Skeletal muscle tissue (tissue), 4 donors: ENCODE results near the gene ZNF496. TPM values are rescaled to one million over a fixed set of nuclear protein-coding genes. Genes with fewer than 3 reads are reported as not detected.
"Not testable (repeated sequence)": the region's sequence is repeated elsewhere in the genome, so short reads cannot be mapped to it uniquely, and the experiment has no call there.

Experiments used
- H3K27ac ChIP-seq: one replicate; pipeline ENCODE4 v1.7.0; 2013; ENCODE audit warnings: mild to moderate bottlenecking, low read depth, low read length, inconsistent platforms
- H3K27me3 ChIP-seq, 3 donors: one replicate each; pipeline ENCODE4 v1.7.0; 2013; ENCODE audit warnings: low read length in 3 of 3; ENCODE audit not compliant: control insufficient read depth in 3 of 3, insufficient read depth in 3 of 3
- H3K36me3 ChIP-seq, 3 donors: one replicate each; pipeline ENCODE4 v1.7.0; 2013; ENCODE audit warnings: low read length in 3 of 3; ENCODE audit not compliant: control insufficient read depth in 3 of 3, insufficient read depth in 3 of 3
- H3K4me1 ChIP-seq, 3 donors: one replicate each; pipeline ENCODE4 v1.7.0; 2013; ENCODE audit warnings: low read length in 3 of 3, mild to moderate bottlenecking in 3 of 3; ENCODE audit not compliant: control insufficient read depth in 3 of 3, insufficient read depth in 3 of 3
- H3K4me3 ChIP-seq, 3 donors: one replicate each; pipeline ENCODE4 v1.7.0; 2013; ENCODE audit warnings: low read length in 3 of 3
- H3K9ac ChIP-seq, 3 donors: one replicate each; pipeline ENCODE4 v1.7.0; 2013; ENCODE audit warnings: low read length in 3 of 3, mild to moderate bottlenecking in 3 of 3, moderate library complexity in 2 of 3, low read depth in 1 of 3
- H3K9me3 ChIP-seq, 3 donors: one replicate each; pipeline ENCODE4 v1.7.0; 2013; ENCODE audit warnings: low read length in 3 of 3; ENCODE audit not compliant: control insufficient read depth in 3 of 3
- total RNA-seq: library from RNA; depleted of rRNA; stranded (reverse); fragments of >200 nt; gene quantifications from one replicate; pipeline ENCODE4 v1.2.3, GENCODE V29; 2014
- donor health status: Osteomylitis.

Gene ZNF496
- total RNA-seq, 1 donor from 2014 or later, result 14.6 TPM

GRCh38 chr1:247368490-247369145, 37.0 kb upstream of the ZNF496 start:
- Histone ChIP-seq H3K4me1 (no peaks in the 10 kb centered on the region), H3K4me3 (no peak overlapping the region), H3K9me3 (no peaks in the 10 kb centered on the region), H3K36me3 (no peaks in the 10 kb centered on the region), H3K27ac (no peak overlapping the region), H3K9ac (no peak overlapping the region), H3K27me3 (peaks cover 0 to 3% (median 0%) of the 10 kb centered on the region in 3 donors)

GRCh38 chr1:247367786-247368422, 36.2 kb upstream of the ZNF496 start:
- Histone ChIP-seq H3K4me1 (no peaks in the 10 kb centered on the region), H3K36me3 (no peaks in the 10 kb centered on the region), H3K4me3 (no peak overlapping the region), H3K27ac (no peak overlapping the region), H3K27me3 (peaks cover 0 to 3% (median 0%) of the 10 kb centered on the region in 3 donors), H3K9me3 (no peaks in the 10 kb centered on the region), H3K9ac (no peak overlapping the region)

DNA sequence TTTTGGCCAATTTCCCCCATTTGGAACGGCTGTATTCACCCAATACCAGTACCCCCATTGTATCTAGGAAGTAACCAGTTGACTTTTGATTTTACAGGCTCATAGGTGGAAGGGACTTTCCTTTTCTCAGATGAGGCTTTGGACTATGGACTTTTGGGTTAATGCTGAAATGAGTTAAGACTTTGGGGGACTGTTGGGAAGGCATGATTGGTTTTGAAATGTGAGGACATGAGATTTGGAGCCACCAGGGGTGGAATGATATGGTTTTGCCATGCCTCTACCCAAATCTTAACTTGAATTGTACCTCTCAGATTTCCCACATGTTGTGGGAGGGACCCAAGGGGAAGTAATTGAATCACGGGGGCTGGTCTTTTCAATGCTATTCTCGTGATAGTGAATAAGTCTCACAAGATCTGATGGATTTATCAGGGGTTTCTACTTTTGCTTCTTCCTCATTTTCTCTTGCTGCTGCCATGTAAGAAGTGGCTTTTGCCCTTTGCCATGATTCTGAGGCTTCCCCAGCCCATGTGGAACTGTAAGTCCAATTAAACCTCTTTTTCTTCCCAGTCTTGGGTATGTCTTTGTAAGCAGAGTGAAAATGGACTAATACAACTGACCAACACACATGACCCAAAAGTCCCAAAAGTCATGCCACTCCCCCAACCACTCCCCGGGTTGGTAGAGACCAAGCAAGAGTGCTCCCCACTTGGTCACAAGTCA, 35.4 kb upstream of the ZNF496 start:
- Histone ChIP-seq H3K9ac (no peak overlapping the region), H3K27me3 (peaks cover 0 to 3% (median 0%) of the 10 kb centered on the region in 3 donors), H3K4me1 (no peaks in the 10 kb centered on the region), H3K9me3 (no peaks in the 10 kb centered on the region), H3K36me3 (no peaks in the 10 kb centered on the region), H3K4me3 (no peak overlapping the region), H3K27ac (no peak overlapping the region)

DNA sequence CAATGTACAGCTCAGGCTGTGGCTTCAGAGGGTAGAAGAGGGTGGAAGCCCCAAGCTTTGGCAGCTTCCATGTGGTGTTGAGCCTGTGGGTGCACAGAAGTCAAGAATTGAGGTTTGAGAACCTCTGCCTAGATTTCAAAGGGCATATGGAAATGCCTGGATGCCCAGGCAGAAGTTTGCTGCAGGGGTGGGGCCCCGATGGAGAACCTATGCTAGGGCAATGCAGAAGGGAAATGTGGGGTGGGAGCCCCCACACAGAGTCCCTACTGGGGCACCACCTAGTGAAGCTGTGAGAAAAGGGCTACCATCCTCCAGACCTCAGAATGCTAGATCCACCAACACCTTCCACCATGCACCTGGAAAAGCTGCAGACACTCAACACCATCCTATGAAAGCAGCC, 34.7 kb upstream of the ZNF496 start:
- not testable (repeated sequence) for H3K27me3 ChIP-seq, H3K27ac ChIP-seq

GRCh38 chr1:247365023-247365422, 33.4 kb upstream of the ZNF496 start:
- H3K9ac ChIP-seq, result no peak overlapping the region
- no peaks in the 10 kb centered on the region for H3K27me3 ChIP-seq
- no peak overlapping the region for H3K4me3 ChIP-seq

More for the DNA sequence above, 34.7 kb upstream of the ZNF496 start:
- H3K4me3 ChIP-seq, H3K4me1 ChIP-seq, H3K9me3 ChIP-seq, H3K9ac ChIP-seq, H3K36me3 ChIP-seq: not testable (repeated sequence)

DNA sequence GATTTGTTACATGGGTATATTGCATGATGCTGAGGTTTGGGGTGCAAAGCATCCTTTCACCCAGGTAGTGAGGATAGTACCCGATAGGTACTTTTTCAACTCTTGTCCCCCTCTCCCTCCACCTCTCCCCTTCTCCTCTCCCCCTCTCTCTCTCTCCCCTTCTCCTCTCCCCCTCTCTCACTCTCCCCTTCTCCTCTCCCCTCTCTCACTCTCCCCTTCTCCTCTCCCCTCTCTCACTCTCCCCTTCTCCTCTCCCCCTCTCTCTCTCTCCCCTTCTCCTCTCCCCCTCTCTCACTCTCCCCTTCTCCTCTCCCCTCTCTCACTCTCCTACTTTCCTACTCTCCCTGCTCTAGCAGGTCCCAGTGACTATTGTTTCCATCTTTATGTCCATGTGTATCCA, 31.3 kb upstream of the ZNF496 start:
- not testable (repeated sequence) for H3K9me3 ChIP-seq, H3K36me3 ChIP-seq, H3K9ac ChIP-seq, H3K27me3 ChIP-seq, H3K4me3 ChIP-seq, H3K27ac ChIP-seq
- peaks cover 4 to 15% (median 5%) of the 10 kb centered on the region in 3 donors for H3K4me1 ChIP-seq

More at GRCh38 chr1:247365023-247365422, 33.4 kb upstream of the ZNF496 start:
- peaks cover 4 to 12% (median 5%) of the 10 kb centered on the region in 3 donors for H3K4me1 ChIP-seq
- no peak overlapping the region for H3K27ac ChIP-seq
- no peaks in the 10 kb centered on the region for H3K36me3 ChIP-seq
- no peaks in the 10 kb centered on the region for H3K9me3 ChIP-seq

GRCh38 chr1:247362153-247362552, 30.5 kb upstream of the ZNF496 start:
- Histone ChIP-seq H3K4me3 (no peak overlapping the region), H3K9ac (no peak overlapping the region), H3K27ac (no peak overlapping the region), H3K36me3 (no peaks in the 10 kb centered on the region), H3K27me3 (no peaks in the 10 kb centered on the region), H3K9me3 (no peaks in the 10 kb centered on the region), H3K4me1 (peaks cover 4 to 20% (median 5%) of the 10 kb centered on the region in 3 donors)

- H3K4me1 ChIP-seq, result peaks cover 5 to 20% (median 7%) of the 10 kb centered on the region in 3 donors
- H3K9ac ChIP-seq, result peak overlapping the region in 2 of 3 donors; percentile 56 to 60
- H3K27ac ChIP-seq, result peak overlapping the region; percentile 72
- H3K27me3 ChIP-seq, result no peaks in the 10 kb centered on the region
- H3K36me3 ChIP-seq, result no peaks in the 10 kb centered on the region
- H3K4me3 ChIP-seq, result peak overlapping the region in 1 of 3 donors; percentile 61
- no peaks in the 10 kb centered on the region for H3K9me3 ChIP-seq
Measured at GRCh38 chr1:247360991-247361731, 29.5 kb upstream of the ZNF496 start.

GRCh38 chr1:247360116-247360898, 28.6 kb upstream of the ZNF496 start:
- H3K4me3 ChIP-seq, result peak overlapping the region; percentile 57 to 61 (median 58)
- H3K9ac ChIP-seq, result peak overlapping the region in 2 of 3 donors; percentile 56 to 60
- peaks cover 5 to 20% (median 7%) of the 10 kb centered on the region in 3 donors for H3K4me1 ChIP-seq
- no peaks in the 10 kb centered on the region for H3K27me3 ChIP-seq
- no peaks in the 10 kb centered on the region for H3K9me3 ChIP-seq
- H3K36me3 ChIP-seq, result no peaks in the 10 kb centered on the region
- peak overlapping the region; percentile 72 for H3K27ac ChIP-seq
